A673 (cell line): Measurements from ENCODE around the gene INAFM2.

ENCODE experiments used
- EZH2 ChIP-seq: fragments of 200-600 bp; sonication (generic); IDR thresholded peaks from 2 replicates; pipeline ENCODE4 v1.6.1; 2017; ENCODE audit warnings: borderline replicate concordance, low read depth, mild to moderate bottlenecking, mixed read lengths, antibody characterized with exemption, low read length; ENCODE audit not compliant: poor library complexity, severe bottlenecking
- TF ChIP-seq, protein P1 (sequence below): fragments of 300-800, 200-600 bp; sonication (generic); conservative IDR thresholded peaks from 2 replicates; pipeline ENCODE4 v1.5.1; 2017; ENCODE audit warnings: low read depth, mild to moderate bottlenecking, antibody characterized with exemption, low read length, moderate library complexity, mixed read lengths

DNA sequence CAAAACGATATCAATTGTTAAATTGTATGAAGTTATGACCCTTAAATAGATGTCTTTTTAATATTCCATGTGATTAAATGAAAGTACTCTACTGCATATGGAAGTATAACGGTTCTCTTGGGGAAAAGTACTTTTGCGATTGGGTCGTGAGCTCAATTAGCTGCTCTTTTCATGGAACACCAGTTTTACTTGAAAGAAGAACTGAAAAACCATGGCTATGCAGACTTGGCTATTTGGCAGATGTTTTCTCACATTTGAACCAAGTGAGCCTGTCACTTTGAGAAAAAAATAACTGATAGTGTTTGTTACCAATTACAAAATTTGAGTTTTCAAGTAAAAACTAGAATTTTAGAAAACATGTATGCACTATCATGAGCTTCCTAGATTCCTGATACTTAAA, 5.9 kb upstream of the INAFM2 start:
- TF ChIP-seq, protein P1, sequence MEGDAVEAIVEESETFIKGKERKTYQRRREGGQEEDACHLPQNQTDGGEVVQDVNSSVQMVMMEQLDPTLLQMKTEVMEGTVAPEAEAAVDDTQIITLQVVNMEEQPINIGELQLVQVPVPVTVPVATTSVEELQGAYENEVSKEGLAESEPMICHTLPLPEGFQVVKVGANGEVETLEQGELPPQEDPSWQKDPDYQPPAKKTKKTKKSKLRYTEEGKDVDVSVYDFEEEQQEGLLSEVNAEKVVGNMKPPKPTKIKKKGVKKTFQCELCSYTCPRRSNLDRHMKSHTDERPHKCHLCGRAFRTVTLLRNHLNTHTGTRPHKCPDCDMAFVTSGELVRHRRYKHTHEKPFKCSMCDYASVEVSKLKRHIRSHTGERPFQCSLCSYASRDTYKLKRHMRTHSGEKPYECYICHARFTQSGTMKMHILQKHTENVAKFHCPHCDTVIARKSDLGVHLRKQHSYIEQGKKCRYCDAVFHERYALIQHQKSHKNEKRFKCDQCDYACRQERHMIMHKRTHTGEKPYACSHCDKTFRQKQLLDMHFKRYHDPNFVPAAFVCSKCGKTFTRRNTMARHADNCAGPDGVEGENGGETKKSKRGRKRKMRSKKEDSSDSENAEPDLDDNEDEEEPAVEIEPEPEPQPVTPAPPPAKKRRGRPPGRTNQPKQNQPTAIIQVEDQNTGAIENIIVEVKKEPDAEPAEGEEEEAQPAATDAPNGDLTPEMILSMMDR = no peak
- no peak for TF ChIP-seq EZH2
